Heart left ventricle (tissue), 16 donors: Measurements from ENCODE around the gene PPAN. TPM values are rescaled to one million over a fixed set of nuclear protein-coding genes. Genes with fewer than 3 reads are reported as not detected.

Source experiments
- ATAC-seq, 4 donors: fragments of 200-7000 bp; cut with Tn5 transposase; one replicate each; pipeline ENCODE4 v1.9.1; 2020 to 2022; ENCODE audit warnings: moderate library complexity in 4 of 4, mild to moderate bottlenecking in 3 of 4, moderate number of reproducible peaks in 1 of 4
- DNase-seq, 5 donors: peaks; one replicate each; pipeline ENCODE4 v3.0.0-alpha.2; 2020
- H3K27ac ChIP-seq, 12 donors: fragments of 200-600 bp; sonication (generic) in 4 of 12; one replicate each; pipeline versions ENCODE4 v1.5.0 to v1.8.0; 2016 to 2022; ENCODE audit warnings: mild to moderate bottlenecking in 2 of 12
- H3K27me3 ChIP-seq, 9 donors: fragments of 200-600 bp; sonication (generic) in 2 of 9; one replicate each; pipeline versions ENCODE4 v1.5.1 to v1.8.0; 2016 to 2022; ENCODE audit warnings: mild to moderate bottlenecking in 3 of 9
- H3K36me3 ChIP-seq, 9 donors: fragments of 200-600 bp; sonication (generic) in 2 of 9; one replicate each; pipeline versions ENCODE4 v1.5.0 to v1.8.0; 2018 to 2022; ENCODE audit warnings: mild to moderate bottlenecking in 2 of 9
- H3K4me1 ChIP-seq, 12 donors: fragments of 200-600 bp; sonication (generic) in 4 of 12; one replicate each; pipeline versions ENCODE4 v1.5.0 to v1.8.0; 2016 to 2022; ENCODE audit warnings: mild to moderate bottlenecking in 3 of 12
- H3K4me3 ChIP-seq, 12 donors: fragments of 200-600 bp; sonication (generic) in 4 of 12; one replicate each; pipeline versions ENCODE4 v1.5.0 to v1.8.0; 2017 to 2022; ENCODE audit warnings: mild to moderate bottlenecking in 9 of 12, moderate library complexity in 4 of 12
- H3K9me3 ChIP-seq, 12 donors: fragments of 200-600 bp; sonication (generic) in 4 of 12; one replicate each; pipeline versions ENCODE4 v1.5.0 to v1.8.0; 2016 to 2022; ENCODE audit warnings: mild to moderate bottlenecking in 1 of 12
- CTCF ChIP-seq, 12 donors: fragments of 200-600 bp; sonication (generic) in 4 of 12; IDR thresholded peaks; one replicate each; pipeline versions ENCODE4 v1.5.0 to v1.8.0; 2018 to 2022; ENCODE audit warnings: antibody characterized with exemption in 12 of 12, mild to moderate bottlenecking in 5 of 12
- POLR2A ChIP-seq, 2 donors: fragments of 450-650 bp; IDR thresholded peaks; one replicate each; pipeline ENCODE4 v1.6.1; 2017; ENCODE audit warnings: antibody characterized with exemption in 2 of 2, mild to moderate bottlenecking in 2 of 2, moderate library complexity in 2 of 2
- WGBS, 4 donors: extraction: QIAGEN DNeasy Blood & Tissue Kit in 2 of 4; methylation state at CpG; one replicate each; pipeline versions ENCODE4 v1.1.5 to v1.1.7; 2013 to 2018; 5-methylcytosine and 5-hydroxymethylcytosine counted together
- intact Hi-C, 10 donors: fragments of 100-400 bp; cut with DNase I; formaldehyde crosslinking; loops; one replicate each; pipeline versions ENCODE4 v1.11.1 to v1.14.2; 2022
- polyA plus RNA-seq, 2 donors: library from polyadenylated mRNA; stranded (reverse); fragments of 200-250 nt; gene quantifications; one replicate each; pipeline ENCODE4 v1.2.3, GENCODE V29; 2013
- total RNA-seq, 9 donors: library from RNA; depleted of rRNA in 2 of 9; stranded (reverse); fragments of >200 nt in 2 of 9; fragmentation: NEBNext Ultra II Directional in 3 of 9; extraction: Animal tissue kit (Norgen Biotek cat#: 25700) in 3 of 9; gene quantifications; one replicate each; pipeline versions ENCODE4 v1.1.0 to v1.2.4, GENCODE V29; 2016 to 2023
- donor health status: ischemic (EF 13 %, LVEDD 7.1; RV severe dilation, severe dysfunction).
- donor health status: healthy with polysubstance abuse.
- donor health status: DM: no; HTN: yes; CAD: no.
- donor health status: DM: no; HTN: no; CAD: no.
- donor health status: ischemic (EF 25% LVEDD 6.9; RV normal size, moderate dysfunction).
- donor health status: ischemic (EF 25% LVEDD 5.7; RV mildly dilated, moderate dysfunction).
- donor health status: healthy.
- donor health status: DM: yes; HTN: yes; CAD: no.
- donor health status: ischemic (EF 35%, LVEDD 5.7; RV mildly dilated, moderate dysfunction).
- donor health status: nonischemic (EF 11% LVEDD 7.7; RV severe dilation, severe dysfunction).
- donor health status: DM: yes; HTN: yes; CAD: no.
- donor health status: PGD.
- donor health status: ischemic (EF 29% LVEDD 5.4; RV normal size, mild dysfunction).
- donor health status: nonischemic (EF 23%, LVEDD 6.1; RV moderate dilation, normal function).

Gene PPAN
- total and polyA plus RNA-seq, 11 donors: 16.3 to 41.4 (median 22.5) TPM

GRCh38 chr19:10107817-10108367, 1.7 kb downstream of the PPAN start:
- H3K4me1 ChIP-seq: peaks cover 0 to 55% (median 13%) of the 10 kb centered on the region in 12 donors
- intact Hi-C loops: loop anchor here in 1 of 10 donors (5.0 kb wide), 2 partner anchors 144 to 589 kb away; partner anchors contain the start of gene MRPL4
- no peak for ATAC-seq
- no peak overlapping the region for H3K27ac ChIP-seq
- 90 to 95% (median 95%) methylated on average over 12 to 14 of the region's 14 CpGs for WGBS, 4 donors
- no peaks in the 10 kb centered on the region for H3K9me3 ChIP-seq
- H3K27me3 ChIP-seq: no peaks in the 10 kb centered on the region
- H3K36me3 ChIP-seq: peaks cover 7 to 46% (median 42%) of the 10 kb centered on the region in 9 donors
- DNase-seq: no peak
- TF ChIP-seq CTCF (IDR thresholded peaks at IDR 0.05) (no peak), POLR2A (IDR thresholded peaks at IDR 0.05) (no peak)
- peak overlapping the region in 2 of 12 donors; percentile 80 to 87 for H3K4me3 ChIP-seq

GRCh38 chr19:10109528-10109927, 3.4 kb downstream of the PPAN start:
- DNase-seq (no peak), ATAC-seq (no peak)
- intact Hi-C loops: loop anchor here in 1 of 10 donors (5.0 kb wide), 2 partner anchors 143 to 588 kb away; partner anchors contain the start of gene MRPL4
- TF ChIP-seq CTCF (IDR thresholded peaks at IDR 0.05): no peak
- TF ChIP-seq POLR2A (IDR thresholded peaks at IDR 0.05): no peak
- WGBS, 4 donors: 93% methylated on average over 13 to 14 of the region's 14 CpGs
- H3K27me3 ChIP-seq: no peaks in the 10 kb centered on the region
- H3K4me3 ChIP-seq: no peak overlapping the region
- H3K36me3 ChIP-seq: peaks cover 7 to 53% (median 46%) of the 10 kb centered on the region in 9 donors
- no peak overlapping the region for H3K27ac ChIP-seq
- H3K9me3 ChIP-seq: no peaks in the 10 kb centered on the region
- H3K4me1 ChIP-seq: peaks cover 0 to 65% (median 14%) of the 10 kb centered on the region in 12 donors

GRCh38 chr19:10110076-10110971, 4.2 kb downstream of the PPAN start:
- intact Hi-C loops: loop anchor here in 7 of 10 donors (5.0 to 10.0 kb wide), 5 partner anchors 134 to 274 kb away; partner anchors contain the start of genes MRPL4 (in 2 of the 7), OLFM2 (in 2 of the 7) and TYK2 (in 1 of the 7)
- peak overlapping the region in 1 of 12 donors; percentile 86 for H3K27ac ChIP-seq
- no peaks in the 10 kb centered on the region for H3K9me3 ChIP-seq
- TF ChIP-seq CTCF (IDR thresholded peaks at IDR 0.05): no peak
- no peak for TF ChIP-seq POLR2A (IDR thresholded peaks at IDR 0.05)
- H3K36me3 ChIP-seq: peaks cover 7 to 60% (median 54%) of the 10 kb centered on the region in 9 donors
- no peak overlapping the region for H3K4me3 ChIP-seq
- DNase-seq (no peak), ATAC-seq (no peak)
- peaks cover 0 to 58% (median 14%) of the 10 kb centered on the region in 12 donors for H3K4me1 ChIP-seq
- H3K27me3 ChIP-seq: no peaks in the 10 kb centered on the region
- WGBS, 4 donors: 91 to 92% (median 91%) methylated on average over 32 to 44 of the region's 44 CpGs

- 87 to 92% (median 91%) methylated on average over 9 to 19 of the region's 19 CpGs for WGBS, 4 donors
- intact Hi-C loops: loop anchor here in 7 of 10 donors (5.0 to 10.0 kb wide), 5 partner anchors 134 to 274 kb away; partner anchors contain the start of genes MRPL4 (in 2 of the 7), OLFM2 (in 2 of the 7) and TYK2 (in 1 of the 7)
- TF ChIP-seq POLR2A (IDR thresholded peaks at IDR 0.05): no peak
- TF ChIP-seq CTCF (IDR thresholded peaks at IDR 0.05): no peak
- Histone ChIP-seq H3K27ac (peak overlapping the region in 1 of 12 donors; percentile 86), H3K4me3 (no peak overlapping the region), H3K4me1 (peaks cover 0 to 52% (median 12%) of the 10 kb centered on the region in 12 donors), H3K9me3 (no peaks in the 10 kb centered on the region), H3K27me3 (no peaks in the 10 kb centered on the region), H3K36me3 (peaks cover 7 to 67% (median 60%) of the 10 kb centered on the region in 9 donors)
- ATAC-seq (no peak), DNase-seq (no peak)
Measured at GRCh38 chr19:10110972-10111317, 4.8 kb downstream of the PPAN start.
